HG03520 (cell line): ENCODE data around the gene NPEPPS.
A peak's percentile ranks its signal among the peaks of the same experiment; 100 is the strongest.

Experiments used
- ATAC-seq: cut with Tn5 transposase; IDR thresholded peaks from one replicate; pipeline ENCODE4 v1.9.1; 2021; ENCODE audit warnings: mild to moderate bottlenecking, moderate library complexity; ENCODE audit not compliant: unreplicated experiment

NPEPPS gene

DNA sequence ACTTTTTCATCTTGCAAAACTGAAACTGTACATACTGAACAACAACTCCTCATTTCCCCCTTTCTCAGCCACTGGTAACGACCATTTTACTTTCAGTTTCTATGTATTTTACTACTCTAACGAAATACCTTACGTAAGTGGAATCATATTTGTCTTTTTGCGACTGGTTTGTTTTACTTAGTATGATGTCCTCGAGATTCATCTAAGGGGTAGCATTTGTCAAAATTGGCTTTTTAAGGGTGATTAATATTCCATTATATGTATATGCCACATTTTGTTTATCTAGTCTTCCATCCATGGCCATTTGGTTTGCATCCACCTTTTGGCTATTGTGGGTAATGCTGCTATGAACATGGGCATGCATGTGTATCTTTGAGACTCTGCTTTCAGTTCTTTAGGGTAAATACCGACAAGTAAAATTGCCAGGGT, 129.2 kb downstream of the NPEPPS start:
- ATAC-seq, result peak; percentile 42

DNA sequence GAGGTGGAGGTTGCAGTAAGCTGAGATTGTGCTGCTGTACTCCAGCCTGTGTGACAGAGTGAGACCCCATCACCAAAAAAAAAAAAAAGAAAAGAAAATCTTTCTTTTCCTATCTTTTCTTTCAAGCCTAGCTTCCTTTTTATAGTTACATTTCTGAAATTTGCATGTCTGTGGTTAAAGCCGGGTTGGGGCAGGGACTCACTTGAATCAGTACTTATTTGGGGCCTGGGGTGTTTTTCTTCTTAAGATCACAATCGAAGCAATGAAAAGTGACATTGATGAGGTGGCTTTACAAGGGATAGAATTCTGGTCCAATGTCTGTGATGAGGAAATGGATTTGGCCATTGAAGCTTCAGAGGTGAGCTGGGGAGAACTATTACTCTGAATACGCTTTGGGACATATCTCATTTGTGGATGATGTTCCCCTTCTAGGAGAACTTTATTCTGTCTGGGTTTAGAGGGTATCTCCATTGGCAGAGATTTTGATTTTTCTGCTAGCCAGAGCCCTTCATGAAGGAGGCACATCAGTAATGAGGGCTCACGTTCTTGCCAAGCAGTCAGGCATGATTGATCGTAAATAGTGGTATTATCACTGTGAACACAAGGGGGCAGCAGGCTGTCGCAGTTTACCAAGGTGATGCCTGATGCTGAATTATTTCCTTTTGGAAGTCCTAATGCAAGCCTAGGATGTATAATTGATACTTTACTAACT, 133.2 kb downstream of the NPEPPS start:
- no peak for ATAC-seq

DNA sequence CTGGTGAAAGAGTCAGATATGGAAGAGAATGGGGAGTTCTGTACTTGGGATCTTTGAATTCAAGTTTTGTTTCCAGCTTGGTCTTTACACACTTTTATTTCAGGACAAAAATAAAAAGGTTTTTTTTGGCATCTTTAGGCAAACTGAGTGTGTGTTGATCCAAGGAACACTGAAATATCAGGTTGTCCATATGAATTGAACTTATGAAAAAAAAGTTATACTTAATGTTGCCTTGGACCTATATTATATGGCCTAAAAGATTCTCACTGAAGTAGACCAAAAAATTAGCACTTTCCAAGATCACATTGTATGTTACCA, 133.7 kb downstream of the NPEPPS start:
- no peak for ATAC-seq

DNA sequence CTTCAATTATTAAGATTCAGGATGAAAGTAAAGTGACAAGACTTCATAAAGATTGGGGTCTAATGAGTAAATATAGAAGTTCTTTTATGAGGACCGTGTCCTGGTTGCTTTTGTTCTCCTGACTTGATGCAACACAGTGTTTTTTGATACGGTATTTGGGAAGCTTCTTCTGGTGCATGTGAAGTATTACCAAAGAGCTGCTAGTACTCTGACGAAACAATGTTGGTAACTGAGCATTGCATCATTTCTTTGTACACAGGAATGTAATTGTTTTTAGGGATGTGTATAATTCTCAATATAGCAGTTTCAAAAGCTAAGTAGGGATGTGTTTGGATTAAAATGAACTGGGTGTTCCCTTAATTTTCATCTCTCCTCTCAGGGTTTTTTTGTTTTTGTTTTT, 134.7 kb downstream of the NPEPPS start:
- no peak for ATAC-seq

DNA sequence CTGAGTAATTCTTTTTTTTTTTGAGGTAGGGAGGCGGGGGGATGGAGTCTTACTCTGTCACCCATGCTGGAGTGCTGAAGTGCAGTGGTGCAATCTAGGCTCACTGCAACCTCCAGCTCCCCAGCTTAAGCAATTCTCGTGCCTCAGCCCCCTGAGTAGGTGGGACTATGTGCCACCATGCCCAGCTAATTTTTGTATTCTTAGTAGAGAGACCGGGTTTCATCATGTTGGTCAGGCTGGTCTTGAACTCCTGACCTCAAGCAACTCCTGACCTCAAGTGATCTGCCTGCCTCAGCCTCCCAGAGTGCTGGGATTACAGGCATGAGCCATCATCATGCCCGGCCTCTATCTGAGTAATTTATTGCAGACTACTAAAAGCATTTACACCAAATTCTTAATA, 138.2 kb downstream of the NPEPPS start:
- ATAC-seq, result no peak

- no peak for ATAC-seq
These were observed 139.2 kb downstream of the NPEPPS start for GRCh38 chr17:47670064-47670463.
